Fibroblast of villous mesenchyme (primary cell): ENCODE data around the gene TSN. TPM values are rescaled to one million over a fixed set of nuclear protein-coding genes. Genes with fewer than 3 reads are reported as not detected.

Source experiments
- DNase-seq: peaks from one replicate; pipeline ENCODE4 v3.0.0-alpha.2; 2010; ENCODE audit warnings: low read depth
- H3K4me3 ChIP-seq: 2 replicates; pipeline ENCODE4 v1.5.1; 2011; ENCODE audit warnings: low read depth, mild to moderate bottlenecking, low read length
- CTCF ChIP-seq: IDR thresholded peaks from 2 replicates; pipeline ENCODE4 v1.5.1; 2012; ENCODE audit warnings: low read depth, mild to moderate bottlenecking, low read length; ENCODE audit not compliant: insufficient read depth
- total RNA-seq: library from RNA; depleted of rRNA; stranded (reverse); fragments of >200 nt; gene quantifications from 2 replicates; pipeline ENCODE4 v1.2.3, GENCODE V29; 2012

TSN gene
- total RNA-seq, 1 donor, result 65.2 TPM

- TF ChIP-seq CTCF, result no peak
- no peak overlapping the region for H3K4me3 ChIP-seq
- DNase-seq, result peak; percentile 10
Observed at GRCh38 chr2:121771976-121772742, 16.7 kb downstream of the TSN start.

GRCh38 chr2:121774235-121774634 is 18.8 kb downstream of the TSN start:
- TF ChIP-seq CTCF, result no peak
- no peak for DNase-seq
- no peak overlapping the region for H3K4me3 ChIP-seq

- no peak for TF ChIP-seq CTCF
- no peak for DNase-seq
- H3K4me3 ChIP-seq, result no peak overlapping the region
Observed at GRCh38 chr2:121776361-121776760, 20.9 kb downstream of the TSN start.

- DNase-seq, result no peak
- TF ChIP-seq CTCF, result no peak
- no peak overlapping the region for H3K4me3 ChIP-seq
Observed at GRCh38 chr2:121776885-121777698, 21.6 kb downstream of the TSN start.

GRCh38 chr2:121777699-121778058 is 22.2 kb downstream of the TSN start:
- DNase-seq, result peak; percentile 13
- TF ChIP-seq CTCF, result no peak
- H3K4me3 ChIP-seq, result no peak overlapping the region

GRCh38 chr2:121778741-121779487 is 23.5 kb downstream of the TSN start:
- TF ChIP-seq CTCF, result no peak
- DNase-seq, result no peak
- no peak overlapping the region for H3K4me3 ChIP-seq
